Measurements from ENCODE around the gene ADAR. TPM values are rescaled to one million over a fixed set of nuclear protein-coding genes. Genes with fewer than 3 reads are reported as not detected.

The ADAR gene
- total RNA-seq, 1 donor from 2014 or later, result 44.5 TPM

GRCh38 chr1:154626456-154627256 is 18.7 kb upstream of the ADAR start:
- H3K27me3 ChIP-seq (ENCODE audit: control insufficient read depth, insufficient read depth, low read length), result no peaks in the 10 kb centered on the region
- H3K4me3 ChIP-seq (ENCODE audit: low read depth, low read length), result peak overlapping the region; percentile 95
- peak; percentile 4 for DNase-seq (ENCODE audit: low read depth)
- FAIRE-seq, result no peak
- TF ChIP-seq CTCF (IDR thresholded peaks at IDR 0.05; ENCODE audit: insufficient read depth, low read length, severe bottlenecking), result no peak
- peaks cover 3% of the 10 kb centered on the region for H3K36me3 ChIP-seq (ENCODE audit: control insufficient read depth, insufficient read depth, low read length)

GRCh38 chr1:154624746-154625643 is 17.0 kb upstream of the ADAR start:
- Histone ChIP-seq H3K4me3 (ENCODE audit: low read depth, low read length) (no peak overlapping the region), H3K27me3 (ENCODE audit: control insufficient read depth, insufficient read depth, low read length) (no peaks in the 10 kb centered on the region), H3K36me3 (ENCODE audit: control insufficient read depth, insufficient read depth, low read length) (peaks cover 3% of the 10 kb centered on the region)
- DNase-seq (ENCODE audit: low read depth) (no peak), FAIRE-seq (no peak)
- no peak for TF ChIP-seq CTCF (IDR thresholded peaks at IDR 0.05; ENCODE audit: insufficient read depth, low read length, severe bottlenecking)

- no peak for DNase-seq (ENCODE audit: low read depth)
- no peaks in the 10 kb centered on the region for H3K27me3 ChIP-seq (ENCODE audit: control insufficient read depth, insufficient read depth, low read length)
- TF ChIP-seq CTCF (IDR thresholded peaks at IDR 0.05; ENCODE audit: insufficient read depth, low read length, severe bottlenecking), result no peak
- peaks cover 3% of the 10 kb centered on the region for H3K36me3 ChIP-seq (ENCODE audit: control insufficient read depth, insufficient read depth, low read length)
- FAIRE-seq, result no peak
- H3K4me3 ChIP-seq (ENCODE audit: low read depth, low read length), result no peak overlapping the region
These were observed 15.4 kb upstream of the ADAR start for GRCh38 chr1:154623358-154623757.

GRCh38 chr1:154622503-154623039 is 14.6 kb upstream of the ADAR start:
- Histone ChIP-seq H3K36me3 (ENCODE audit: control insufficient read depth, insufficient read depth, low read length) (peaks cover 3% of the 10 kb centered on the region), H3K4me3 (ENCODE audit: low read depth, low read length) (no peak overlapping the region), H3K27me3 (ENCODE audit: control insufficient read depth, insufficient read depth, low read length) (no peaks in the 10 kb centered on the region)
- no peak for FAIRE-seq
- TF ChIP-seq CTCF (IDR thresholded peaks at IDR 0.05; ENCODE audit: insufficient read depth, low read length, severe bottlenecking), result no peak
- peak; percentile 48 for DNase-seq (ENCODE audit: low read depth)

- peaks cover 3% of the 10 kb centered on the region for H3K36me3 ChIP-seq (ENCODE audit: control insufficient read depth, insufficient read depth, low read length)
- FAIRE-seq (no peak), DNase-seq (ENCODE audit: low read depth) (no peak)
- no peak for TF ChIP-seq CTCF (IDR thresholded peaks at IDR 0.05; ENCODE audit: insufficient read depth, low read length, severe bottlenecking)
- H3K4me3 ChIP-seq (ENCODE audit: low read depth, low read length), result no peak overlapping the region
- H3K27me3 ChIP-seq (ENCODE audit: control insufficient read depth, insufficient read depth, low read length), result no peaks in the 10 kb centered on the region
These were observed 13.9 kb upstream of the ADAR start for GRCh38 chr1:154621875-154622274.

All from bronchial epithelial cell (primary cell).